GM19463 (cell line): ENCODE results near the gene SMTNL1.
"Not testable (repeated sequence)": the region's sequence is repeated elsewhere in the genome, so short reads cannot be mapped to it uniquely, and the experiment has no call there.

Experiments
- ATAC-seq: cut with Tn5 transposase; IDR thresholded peaks from one replicate; pipeline ENCODE4 v1.9.1; 2021; ENCODE audit warnings: mild to moderate bottlenecking, moderate library complexity; ENCODE audit not compliant: unreplicated experiment

Gene SMTNL1

DNA sequence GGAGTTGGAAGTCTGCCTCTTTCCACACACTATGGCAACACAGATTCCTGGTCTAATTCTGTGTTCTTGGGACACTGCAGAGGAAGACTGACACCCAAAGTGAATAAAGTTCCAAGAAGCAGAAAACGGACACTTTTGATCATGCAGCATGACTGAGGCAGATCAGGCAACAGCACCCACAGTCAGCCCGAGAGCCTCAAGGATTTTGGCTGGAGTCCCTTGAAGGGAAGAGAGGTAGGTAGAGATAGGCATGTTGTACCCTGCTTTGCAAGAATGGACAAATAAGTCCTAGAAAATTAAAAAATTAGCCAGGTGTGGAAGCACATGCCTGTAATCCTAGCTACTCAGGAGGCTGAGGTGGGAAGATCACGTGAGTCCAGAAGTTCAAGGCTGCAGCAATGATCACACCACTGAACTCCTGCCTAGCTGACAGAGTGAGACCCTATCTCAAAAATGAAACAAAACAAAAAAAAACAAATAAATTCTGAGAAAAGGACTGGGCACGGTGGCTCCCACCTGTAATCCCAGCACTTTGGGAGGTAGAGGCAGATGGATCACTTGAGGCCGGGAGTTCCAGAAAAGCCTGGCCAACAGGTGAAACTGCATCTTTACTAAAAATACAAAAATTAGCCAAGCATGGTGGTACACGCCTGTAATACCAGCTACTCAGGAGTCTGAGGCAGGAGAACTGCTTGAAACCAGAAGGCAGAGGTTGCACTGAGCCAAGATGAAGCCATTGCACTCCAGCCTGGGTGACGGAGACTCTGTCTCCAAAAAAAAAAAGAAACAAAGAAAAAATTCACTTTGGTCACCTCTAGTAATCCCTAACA, 28.8 kb upstream of the SMTNL1 start:
- ATAC-seq, result no peak

DNA sequence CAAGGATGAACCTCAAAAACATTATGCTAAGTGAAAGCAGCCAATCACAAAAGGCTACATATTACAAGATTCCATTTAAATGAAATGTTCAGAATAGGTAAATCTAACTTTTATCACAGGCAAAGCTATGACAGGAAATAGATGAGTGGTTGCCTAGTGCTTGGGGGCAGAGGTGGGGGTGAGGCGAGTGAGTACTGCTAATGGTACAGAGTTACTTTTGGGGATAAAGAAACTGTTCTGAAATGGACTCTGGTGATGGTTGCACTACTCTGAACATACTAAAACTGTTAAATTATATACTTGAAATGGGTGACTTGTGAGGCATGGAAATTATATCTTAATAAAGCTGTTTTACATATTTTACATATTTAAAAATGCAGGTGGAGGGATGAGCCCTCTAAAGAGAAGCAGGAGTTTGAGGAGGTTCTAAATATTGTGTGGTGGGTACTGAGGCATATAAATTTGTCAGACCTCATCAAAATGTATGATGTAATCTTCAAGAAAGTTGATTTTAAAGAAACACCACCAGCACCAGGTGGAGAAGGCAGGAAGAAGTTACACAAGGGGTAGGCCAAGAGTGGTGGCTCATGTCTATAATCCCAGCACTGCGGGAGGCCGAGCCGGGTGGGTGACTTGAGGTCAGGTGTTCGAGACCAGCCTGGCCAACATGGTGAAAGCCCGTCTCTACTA, 25.5 kb upstream of the SMTNL1 start:
- ATAC-seq, result no peak

DNA sequence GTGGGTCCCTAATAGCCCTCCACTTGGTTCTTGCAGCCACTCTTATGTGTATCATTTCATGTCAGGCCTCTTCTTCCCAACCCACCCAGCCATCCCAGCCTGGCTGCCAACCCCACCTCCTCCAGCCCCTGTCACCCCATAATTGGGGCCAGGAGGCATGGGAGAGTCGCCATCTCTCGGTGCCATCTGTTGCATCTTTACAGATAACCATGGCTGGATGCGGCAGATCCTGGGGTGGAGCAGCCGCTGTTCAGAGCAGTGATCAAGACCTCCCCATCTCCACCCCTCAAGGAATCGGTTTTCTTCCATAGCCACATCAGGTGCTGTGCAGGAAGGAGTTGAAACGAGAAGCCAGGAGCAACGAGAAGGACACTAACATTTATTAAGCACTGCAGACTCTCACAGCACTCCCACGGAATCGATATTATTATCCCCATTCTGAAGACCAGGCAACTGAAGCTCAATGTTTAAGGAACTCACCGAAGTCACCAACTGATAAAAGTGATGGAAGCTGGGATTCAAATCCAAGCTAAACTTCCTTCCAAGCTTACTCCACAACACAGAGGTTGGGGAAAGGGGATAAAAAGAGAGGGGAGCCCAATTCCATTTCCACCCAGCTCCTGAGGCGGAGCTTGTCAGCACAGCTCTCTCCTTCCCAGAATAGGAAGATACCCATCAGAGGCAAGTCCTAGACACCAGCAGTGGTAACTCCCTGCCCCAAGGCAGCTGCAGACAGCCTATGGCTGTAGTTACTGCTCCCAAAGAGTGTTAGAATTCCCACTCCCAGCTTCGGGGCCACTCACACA, 24.5 kb upstream of the SMTNL1 start:
- no peak for ATAC-seq

DNA sequence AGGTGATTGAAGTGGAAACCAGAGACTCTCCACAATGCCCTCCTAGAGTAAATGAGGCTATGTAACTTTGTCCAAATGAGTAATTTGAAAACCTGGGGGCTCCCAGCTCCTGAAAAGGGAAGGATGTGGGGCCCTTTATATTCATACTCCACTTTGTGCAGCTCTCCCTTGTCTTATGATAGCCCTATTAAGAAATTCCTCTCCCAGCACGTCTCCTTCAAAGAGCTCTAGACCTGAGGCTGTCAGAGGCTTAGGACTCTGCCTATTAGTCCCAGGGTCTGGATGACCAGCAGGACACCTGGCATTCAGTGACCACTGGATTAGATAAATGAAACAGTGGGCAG, 24.0 kb upstream of the SMTNL1 start:
- ATAC-seq, result no peak

DNA sequence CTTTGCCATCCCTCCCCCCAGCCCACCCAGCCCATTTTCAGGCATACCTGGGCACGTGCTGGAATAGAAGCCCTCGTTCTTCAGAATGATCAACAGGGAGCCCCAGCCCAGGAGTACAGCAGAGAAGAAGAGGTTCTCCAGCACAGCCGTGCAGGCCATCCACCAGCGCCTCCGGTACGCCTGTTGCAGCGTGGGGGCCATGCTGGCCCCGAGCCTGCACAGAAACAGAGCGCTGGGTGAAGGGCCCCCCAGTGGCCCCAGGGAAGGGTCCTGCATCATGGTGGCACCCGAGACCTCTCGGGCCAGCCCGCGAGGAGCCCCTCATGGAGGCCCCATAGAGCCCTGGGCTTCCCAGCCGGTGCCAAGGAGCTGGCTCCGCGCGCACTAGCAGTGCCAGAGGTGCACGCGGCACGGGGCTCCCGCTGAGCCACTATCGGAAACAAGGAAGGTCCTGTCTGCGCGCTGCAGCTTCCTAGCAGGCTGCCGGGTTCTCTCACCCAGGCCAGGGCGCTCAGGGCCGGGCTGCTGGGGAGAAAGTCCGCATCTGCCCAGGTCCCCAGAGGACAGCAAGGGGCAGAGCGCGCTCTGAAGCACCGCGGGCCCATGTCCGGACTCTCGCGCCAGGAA, 23.4 kb upstream of the SMTNL1 start:
- ATAC-seq, result peak; percentile 37

DNA sequence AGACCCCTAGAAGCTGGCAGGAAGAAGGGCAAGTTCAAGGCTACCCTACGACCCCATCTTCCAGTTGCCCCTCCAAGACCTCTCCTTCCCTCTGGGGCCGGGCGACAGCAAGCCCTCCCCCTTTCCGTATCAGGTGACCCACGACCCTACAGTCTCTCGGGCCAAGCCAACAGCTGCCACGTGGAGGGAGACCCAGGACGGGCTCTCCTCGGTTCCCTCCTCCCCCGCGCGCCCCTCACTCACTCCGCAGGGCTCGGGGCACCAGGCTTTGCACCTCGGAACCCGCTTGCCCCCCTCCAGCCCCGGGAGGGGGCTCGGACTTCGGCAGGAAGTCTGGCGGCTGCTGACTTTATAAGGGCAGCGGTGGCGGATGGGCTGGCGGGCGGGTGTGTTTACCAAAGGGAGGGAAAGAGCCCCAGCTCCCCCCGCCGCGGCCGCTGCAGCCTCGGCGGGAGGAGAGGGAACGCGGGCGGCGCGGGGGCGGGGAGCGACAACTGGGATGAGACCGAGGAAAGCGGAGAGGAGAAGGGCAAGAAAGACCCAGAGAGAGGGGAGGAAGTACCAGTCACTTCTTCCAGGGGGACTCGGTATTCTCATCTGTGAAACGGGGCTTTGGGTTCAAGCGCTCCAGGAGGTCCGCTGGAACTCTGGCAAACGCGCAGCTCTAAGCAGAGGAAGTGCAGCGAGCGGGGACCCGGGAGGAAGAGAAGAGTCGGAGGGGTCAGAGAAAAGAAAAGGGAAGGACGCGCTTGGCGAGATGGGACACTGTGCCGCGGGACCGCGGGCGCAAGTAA, 22.7 kb upstream of the SMTNL1 start:
- ATAC-seq, result peak; percentile 39

DNA sequence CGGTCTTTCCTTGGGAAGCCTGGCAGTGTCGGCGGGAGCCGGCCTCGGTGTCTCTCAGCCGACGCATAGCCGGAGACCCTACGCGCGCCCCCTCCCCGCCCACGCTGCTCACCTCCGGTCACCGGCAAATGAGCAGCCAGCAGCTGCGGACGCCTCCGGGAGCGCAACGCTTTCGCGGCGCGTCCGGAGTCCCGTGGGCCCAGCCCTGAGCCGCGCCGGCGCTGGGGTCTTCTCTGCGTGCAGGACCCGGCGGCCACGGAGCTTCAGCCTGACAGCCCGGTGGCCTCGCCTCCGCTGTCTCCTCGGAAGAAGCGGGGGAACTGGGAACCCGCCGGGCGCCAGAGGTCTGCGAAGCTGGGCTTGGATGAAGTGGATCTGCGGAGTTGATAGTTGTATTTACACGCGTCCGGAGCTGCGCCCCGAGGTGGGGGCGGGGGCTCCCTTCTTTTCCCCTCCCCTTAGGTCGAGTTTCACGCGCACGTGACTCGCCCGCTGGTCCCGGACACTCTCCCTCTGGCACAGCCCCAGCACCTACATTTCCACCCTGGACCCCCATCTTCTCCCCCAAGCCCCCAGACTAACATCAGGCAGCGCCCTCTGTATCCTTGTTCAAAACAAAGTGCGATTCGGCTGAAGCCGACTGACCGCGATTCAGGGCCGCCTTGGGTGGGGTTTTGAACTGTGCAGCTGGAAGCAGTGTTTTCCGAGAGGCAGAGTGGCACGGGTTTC, 21.9 kb upstream of the SMTNL1 start, which contains the start of gene SLC43A1:
Gene SLC43A1 (minus strand): TSS at position 371 of the 729 bp plus-strand sequence. CDS start 1,591 bp downstream, outside the sequence.
- ATAC-seq, result peak; percentile 44

DNA sequence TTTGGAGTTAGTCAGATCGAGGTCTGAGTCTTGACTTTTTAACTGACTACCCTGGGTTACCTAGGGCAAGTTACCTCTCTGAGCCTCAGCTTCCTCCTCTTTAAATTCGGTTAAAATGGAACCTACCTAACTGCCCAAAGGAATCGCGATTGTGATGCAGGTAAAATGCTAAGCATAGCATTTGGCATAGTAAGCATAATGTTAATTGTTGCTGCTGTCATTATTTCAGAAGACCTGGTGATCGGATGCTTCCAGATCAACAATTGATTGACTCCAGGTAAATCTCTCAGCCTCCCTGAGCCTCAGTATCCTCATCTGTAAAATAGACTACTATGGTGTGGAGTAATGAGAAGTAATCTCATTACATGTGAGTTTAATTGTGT, 21.3 kb upstream of the SMTNL1 start:
- ATAC-seq, result no peak

DNA sequence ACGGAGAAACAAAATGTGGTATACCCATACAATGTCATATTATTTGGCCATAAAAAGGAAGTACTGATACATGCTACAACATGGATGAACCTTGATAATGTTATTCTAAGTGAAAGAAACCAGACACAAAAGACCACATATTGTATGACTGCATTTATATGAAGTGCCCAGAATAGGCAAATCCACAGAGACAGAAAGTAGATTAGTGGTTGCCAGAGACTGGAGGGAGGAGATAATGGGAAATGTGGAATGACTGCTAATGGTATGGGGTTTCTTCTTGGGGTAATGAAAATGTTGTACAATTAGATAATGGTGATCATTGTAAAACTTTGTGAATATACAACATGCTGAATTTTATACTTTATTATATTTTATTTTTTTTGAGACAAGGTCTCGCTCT, 16.3 kb upstream of the SMTNL1 start:
- no peak for ATAC-seq

DNA sequence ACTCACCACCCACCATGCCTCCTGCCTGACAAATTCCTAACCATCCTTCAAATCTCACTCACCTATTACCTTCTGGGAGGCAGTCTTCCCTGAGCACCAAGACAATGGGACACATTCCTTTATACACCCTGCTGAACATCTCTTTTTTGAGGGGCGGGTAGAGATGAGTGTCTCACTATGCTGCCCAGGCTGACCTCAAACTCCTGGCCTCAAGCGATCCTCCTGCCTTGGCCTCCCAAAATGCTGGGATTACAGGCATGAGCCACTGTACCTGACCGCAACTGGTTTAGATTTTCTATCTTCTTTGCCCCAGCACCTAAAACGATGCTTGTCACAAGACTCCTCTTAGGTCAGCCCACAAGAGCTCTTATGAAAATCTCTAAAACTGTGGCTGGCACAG, 14.0 kb upstream of the SMTNL1 start:
- no peak for ATAC-seq

DNA sequence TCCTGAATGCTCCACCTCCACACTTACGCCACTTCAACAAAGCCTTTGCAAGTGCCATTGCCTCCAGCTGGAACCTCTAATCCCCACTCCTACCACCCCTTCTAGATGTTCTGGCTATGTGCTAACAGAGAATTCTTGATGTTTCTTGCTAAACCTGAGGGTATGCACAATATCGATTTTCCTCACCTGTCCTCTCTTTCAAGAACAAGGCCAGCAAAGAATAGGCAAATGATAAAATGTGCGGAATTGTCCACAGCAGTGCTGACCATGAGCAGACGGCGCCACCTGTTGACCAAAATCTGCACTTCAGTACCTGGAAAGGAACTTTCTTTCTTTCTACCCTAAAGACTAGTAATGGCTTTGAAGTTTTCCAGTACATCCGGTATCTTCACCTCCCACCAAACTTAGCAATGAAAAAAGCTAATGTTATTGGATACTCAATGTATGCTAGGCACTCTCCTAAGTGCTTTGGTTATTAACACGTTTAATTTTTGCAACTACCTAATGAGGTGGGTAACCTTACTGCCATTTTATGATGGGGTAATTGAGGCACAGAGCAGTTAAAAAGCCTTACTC, 10.3 kb upstream of the SMTNL1 start:
- ATAC-seq, result no peak

DNA sequence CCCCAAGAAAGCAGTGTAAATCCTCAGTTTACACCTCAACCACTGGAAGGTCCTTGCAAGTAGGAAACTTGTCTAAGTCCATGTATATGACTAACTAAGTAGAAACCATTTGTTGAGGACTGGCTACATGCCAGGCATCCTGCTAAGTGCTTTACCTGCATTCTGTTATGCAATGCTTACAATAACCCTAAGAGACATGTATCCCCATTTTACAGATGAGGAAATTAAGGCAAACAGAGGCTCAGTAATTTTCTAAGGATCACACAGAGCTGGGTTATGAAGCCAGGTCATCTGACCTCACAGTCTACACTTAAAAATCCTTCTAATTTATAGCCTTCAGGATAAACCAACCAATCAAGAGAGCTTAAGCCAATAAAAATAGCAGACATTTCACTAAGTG, 8.4 kb upstream of the SMTNL1 start:
- no peak for ATAC-seq

DNA sequence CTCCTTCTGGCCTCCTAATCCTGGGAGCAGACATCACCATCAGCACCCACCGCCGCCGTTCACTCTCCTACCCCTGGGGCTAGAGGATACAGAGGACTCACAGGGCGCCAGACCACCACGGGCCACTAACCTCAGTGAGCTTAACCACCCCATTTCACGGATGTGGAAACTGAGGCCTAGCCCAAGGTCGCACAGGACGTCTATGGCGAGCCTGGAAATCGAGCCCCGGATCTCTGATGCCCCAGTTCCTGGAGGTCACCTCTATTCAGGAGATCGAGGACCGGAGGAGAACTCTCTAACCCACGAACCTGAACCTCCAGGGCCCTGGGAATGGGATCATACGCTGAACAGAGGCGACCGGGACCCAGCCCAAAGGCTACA, 7.2 kb upstream of the SMTNL1 start:
- ATAC-seq, result peak; percentile 0

DNA sequence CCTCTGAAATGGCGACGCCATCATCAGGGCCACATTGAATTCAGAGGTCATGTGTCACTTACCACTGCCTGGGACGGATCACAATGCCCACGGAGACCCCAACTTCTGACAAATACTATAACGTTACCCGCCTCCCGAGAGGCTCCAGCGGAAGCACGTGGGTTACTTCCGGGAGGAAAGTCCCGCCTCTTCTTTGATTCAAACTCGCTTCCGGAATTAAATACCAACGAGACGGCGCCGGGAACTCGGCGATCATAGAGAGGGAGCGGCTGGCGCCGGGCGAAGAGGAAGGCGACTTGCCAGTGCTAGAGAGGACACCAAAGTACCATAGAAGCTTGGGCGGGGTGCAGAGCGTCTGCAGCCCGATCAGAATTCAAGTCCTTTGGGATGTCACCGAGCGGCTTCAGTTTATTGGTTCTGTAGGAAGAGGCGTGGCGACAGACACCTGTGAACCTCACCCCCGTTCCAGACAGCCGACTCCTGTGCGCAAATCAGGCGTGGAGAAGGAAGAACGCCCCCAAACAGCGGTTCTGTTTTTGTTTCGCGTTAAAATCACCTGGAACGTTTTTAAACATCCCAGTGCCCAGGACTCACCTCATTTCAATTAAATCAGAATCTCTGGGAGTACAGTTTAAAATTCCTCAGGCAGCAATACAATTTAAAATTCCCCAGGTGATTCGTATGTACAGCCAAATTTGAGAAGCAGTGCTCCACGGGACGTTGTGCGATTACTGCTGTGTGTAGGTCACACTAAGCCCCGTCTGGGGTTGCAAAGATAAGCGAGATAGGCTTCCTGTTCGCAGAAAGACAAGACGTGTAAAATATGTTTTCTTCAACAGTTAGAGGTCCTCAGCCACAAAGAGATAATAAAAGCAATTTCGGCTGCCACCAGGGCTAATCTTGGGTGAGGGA, 6.5 kb upstream of the SMTNL1 start, which contains the start of gene TIMM10:
Gene TIMM10 (minus strand): TSS at position 159 of the 912 bp plus-strand sequence. CDS start 565 bp downstream, outside the sequence.
- ATAC-seq, result peak; percentile 99

DNA sequence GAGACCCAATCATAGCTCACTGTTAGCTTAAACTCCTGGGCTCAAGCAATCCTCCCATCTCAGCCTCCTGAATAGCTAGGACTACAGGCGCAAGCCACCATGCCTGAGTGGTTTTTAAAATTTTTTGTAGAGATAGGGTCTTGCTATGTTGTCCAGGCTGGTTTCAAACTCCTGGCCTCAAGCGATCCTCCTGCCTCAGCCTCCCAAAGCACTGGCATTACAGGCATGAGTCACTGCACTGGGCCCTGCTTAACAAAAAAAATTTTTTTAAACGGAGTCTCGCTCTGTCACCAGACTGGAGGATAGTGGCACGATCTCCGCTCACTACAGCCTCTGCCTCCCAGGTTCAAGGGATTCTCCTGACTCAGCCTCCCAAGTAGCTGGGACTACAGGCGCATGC, 2.9 kb upstream of the SMTNL1 start:
- not testable (repeated sequence) for ATAC-seq

DNA sequence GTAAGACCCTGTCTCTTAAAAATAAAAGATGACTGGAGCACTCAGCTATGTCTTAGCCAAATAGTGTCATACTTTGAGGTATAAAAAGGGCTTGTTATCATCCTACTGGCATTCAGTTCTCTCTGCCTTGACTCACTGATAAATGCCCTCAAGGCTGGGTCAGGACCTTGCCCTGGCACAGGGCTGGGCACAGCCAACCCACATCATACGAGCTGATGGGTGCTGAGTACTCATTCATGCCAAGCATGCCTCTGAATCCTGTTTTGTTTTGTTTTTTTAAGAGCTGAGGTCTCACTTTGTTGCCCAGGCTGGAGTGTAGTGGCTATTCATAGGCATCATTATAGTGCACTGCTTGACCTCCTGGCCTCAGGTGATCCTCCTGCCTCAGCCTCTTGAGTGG, 1.9 kb downstream of the SMTNL1 start:
- no peak for ATAC-seq

DNA sequence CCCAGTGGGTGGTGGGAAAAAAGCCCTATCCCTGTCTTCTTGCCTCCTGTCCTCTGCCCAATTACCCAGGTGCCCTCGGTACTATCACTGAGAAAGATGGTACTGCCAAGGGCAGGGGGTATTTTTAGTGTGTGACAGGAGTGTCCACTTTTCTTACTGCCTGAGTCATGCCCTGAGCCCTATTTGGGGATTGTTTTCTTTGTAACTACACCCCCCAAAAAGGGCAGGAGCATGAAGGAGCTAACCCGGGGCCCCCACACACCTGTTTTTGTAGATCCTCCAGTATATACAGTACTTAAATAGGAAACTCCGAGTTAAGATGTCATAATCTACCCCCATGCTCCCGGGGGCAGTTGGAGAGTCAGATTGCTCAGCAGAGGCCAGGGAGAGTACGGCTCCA, 3.8 kb downstream of the SMTNL1 start:
- ATAC-seq, result no peak

DNA sequence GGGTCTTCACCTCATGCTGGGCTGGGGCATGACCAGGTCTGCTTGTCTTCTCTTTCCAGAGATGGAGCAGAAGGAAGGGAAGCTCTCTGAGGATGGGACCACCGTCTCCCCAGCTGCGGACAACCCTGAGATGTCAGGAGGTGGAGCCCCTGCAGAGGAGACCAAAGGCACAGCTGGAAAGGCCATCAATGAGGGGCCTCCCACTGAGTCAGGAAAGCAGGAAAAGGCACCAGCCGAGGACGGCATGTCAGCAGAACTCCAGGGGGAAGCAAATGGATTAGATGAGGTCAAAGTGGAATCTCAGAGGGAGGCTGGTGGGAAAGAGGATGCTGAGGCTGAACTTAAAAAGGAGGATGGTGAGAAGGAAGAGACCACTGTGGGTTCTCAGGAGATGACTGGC, 5.2 kb downstream of the SMTNL1 start:
- ATAC-seq, result no peak
